HG02840 (cell line): ENCODE measurements around the gene EEFSEC.

Experiments
- ATAC-seq: cut with Tn5 transposase; IDR thresholded peaks from one replicate; pipeline ENCODE4 v1.9.1; 2021; ENCODE audit warnings: mild to moderate bottlenecking, moderate library complexity, moderate number of reproducible peaks; ENCODE audit not compliant: unreplicated experiment, low FRiP score

The EEFSEC gene

DNA sequence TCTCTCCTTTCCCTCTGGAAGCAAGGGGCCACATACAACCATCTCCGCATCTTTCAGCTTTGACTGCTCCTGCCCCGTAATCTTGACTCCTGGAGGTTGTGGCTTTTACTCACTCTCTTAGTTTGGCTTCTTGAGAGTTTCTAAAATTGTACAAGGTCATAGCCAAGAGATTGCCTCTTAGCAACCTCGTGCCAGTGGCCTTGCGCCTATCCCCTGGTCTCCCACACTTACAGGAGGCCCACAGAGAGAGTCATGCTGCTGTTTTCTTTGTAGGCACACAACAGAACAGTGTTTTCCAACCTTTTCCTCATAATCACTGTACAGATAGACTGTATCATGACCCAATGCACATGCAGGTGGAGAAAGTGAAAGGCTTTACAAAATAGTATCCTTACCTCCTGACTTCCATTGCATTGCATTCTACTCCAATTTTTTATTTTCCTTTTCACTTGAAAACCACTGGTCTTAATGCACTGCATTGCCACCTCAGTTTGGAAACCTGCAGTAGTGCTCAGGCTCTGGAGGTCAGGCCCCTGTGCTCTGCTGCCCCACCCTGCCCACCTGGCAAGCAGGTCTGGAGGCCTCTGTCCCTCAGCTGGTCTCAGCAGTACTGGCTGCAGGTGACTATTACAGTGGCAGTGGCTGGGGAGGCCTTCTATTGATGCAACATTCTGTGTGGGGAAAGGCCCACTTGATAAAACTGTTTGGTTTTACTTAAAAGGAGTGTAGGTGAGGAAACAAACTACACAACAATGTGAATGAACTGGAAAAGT lies 157.2 kb downstream of the EEFSEC start:
- ATAC-seq: no peak

- ATAC-seq: no peak
Observed at GRCh38 chr3:128311441-128311844, 158.2 kb downstream of the EEFSEC start.

GRCh38 chr3:128312271-128312670 lies 159.0 kb downstream of the EEFSEC start:
- no peak for ATAC-seq

DNA sequence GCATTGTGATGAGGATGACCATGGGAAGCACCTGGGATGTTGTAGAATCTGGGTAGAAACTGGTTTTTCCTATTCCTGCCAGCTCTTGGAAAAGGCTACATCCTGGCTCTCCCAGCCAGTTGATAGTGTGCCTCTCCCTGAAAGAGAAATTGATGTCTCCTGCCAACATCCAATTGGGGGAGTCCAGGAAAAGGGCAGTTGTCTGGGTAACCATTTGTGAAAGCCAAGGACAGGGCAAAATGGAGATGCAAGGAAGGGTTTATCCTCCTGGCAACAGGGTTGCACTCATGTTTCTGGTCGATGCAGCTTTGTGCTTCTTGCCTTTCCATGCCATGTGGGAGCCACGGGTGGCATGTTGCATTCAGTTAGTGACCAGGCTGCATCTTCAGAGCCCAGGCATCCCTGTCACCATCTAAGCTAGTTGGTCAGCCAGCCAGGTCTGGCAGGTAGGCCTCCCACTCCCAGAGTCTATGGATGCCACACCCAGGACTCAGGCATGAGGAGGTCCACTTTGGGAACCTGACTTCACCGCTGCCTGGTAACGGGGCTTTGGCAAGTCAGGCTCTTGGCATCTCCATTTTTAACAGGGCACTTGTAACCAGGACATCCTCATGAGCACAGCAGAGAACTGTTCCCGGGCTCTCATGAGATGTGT lies 159.9 kb downstream of the EEFSEC start:
- no peak for ATAC-seq

DNA sequence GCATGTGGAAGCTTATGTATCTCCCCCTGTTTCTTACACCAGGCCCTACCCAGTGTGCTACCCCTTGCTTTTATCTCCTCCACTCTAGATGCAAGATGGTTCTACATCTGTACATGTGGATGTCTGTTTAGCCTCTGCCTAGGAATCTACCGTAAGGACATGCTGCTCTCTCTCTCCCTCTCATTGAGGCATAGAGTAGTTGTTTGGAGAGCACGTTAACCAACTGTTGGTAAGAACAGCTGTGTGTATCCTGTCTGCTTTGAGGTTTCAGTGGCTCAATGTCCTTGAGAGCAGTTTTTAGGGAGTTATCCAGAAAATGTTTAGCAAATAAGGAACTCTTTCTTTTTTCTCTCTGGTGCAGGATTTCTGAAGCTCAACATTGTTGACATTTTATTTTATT lies 160.7 kb downstream of the EEFSEC start:
- ATAC-seq: no peak

DNA sequence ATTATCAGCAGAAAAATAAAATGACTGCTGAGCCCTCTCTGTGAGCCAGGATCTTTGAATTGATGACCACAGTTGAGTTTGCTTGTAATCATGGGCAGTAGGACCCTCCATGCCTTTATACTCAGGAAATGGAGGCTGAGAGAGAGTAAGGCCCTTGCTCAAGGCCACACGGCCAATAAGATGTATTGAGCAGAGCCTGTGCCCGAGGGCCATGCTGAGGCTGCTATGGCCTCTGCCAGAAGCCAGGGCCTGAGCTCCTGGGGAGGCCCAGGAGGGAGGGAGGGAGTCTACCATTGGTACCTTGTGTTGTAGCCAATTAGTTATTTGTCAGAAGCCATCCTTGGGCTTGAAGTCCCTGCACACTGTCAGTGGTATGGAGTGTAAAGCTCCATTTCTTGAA lies 162.0 kb downstream of the EEFSEC start:
- no peak for ATAC-seq

DNA sequence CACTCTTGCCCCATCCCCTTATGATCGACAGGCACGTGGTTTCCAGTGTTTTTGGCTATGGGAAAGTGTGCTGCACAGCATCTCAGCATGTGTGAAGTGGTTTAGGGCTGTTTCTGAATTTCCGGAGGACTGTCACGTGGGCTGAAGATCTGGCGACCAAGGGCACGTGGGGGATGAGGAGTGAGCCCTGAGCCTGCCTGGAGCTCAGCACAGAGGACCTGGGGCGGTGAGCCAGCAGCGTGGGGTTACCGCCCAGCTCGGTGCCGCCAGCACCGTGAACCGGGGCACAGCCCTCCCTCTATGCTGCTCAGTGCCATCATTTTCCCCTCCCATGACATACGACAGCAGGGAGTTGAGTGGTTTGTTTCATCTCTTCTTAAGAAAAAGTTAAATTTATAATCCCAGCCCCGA lies 163.2 kb downstream of the EEFSEC start:
- ATAC-seq: no peak

DNA sequence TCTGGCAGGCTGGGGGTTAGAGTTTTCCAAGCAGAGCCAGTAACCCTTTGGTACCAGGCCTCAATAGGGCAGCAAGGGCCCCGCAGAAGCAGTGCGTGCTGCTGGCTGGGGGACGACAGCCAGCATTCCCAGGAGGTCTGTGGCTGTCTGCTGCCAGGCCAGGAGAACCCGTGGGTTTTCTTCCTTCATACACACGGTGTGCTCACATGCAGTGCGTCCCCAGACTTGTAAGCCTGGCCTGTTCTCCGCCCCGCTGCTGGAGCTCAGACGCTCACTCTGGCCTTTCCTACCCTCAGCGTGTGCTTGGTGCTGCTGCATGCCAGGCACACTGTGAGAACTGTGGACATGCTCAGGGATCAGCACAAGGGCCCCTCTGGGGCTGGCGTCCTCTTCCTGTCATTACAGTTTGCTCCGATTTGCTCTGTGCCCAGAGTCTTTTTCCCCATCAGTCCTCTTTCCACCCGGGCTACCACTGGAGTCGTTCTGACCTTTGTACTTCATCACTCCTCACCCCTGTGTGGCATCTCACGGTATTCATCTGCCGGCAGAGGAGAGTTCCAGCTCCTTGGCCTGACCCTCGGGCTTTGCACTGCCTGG lies 163.9 kb downstream of the EEFSEC start:
- ATAC-seq: no peak

- no peak for ATAC-seq
Observed at GRCh38 chr3:128317698-128318231, 164.5 kb downstream of the EEFSEC start.

DNA sequence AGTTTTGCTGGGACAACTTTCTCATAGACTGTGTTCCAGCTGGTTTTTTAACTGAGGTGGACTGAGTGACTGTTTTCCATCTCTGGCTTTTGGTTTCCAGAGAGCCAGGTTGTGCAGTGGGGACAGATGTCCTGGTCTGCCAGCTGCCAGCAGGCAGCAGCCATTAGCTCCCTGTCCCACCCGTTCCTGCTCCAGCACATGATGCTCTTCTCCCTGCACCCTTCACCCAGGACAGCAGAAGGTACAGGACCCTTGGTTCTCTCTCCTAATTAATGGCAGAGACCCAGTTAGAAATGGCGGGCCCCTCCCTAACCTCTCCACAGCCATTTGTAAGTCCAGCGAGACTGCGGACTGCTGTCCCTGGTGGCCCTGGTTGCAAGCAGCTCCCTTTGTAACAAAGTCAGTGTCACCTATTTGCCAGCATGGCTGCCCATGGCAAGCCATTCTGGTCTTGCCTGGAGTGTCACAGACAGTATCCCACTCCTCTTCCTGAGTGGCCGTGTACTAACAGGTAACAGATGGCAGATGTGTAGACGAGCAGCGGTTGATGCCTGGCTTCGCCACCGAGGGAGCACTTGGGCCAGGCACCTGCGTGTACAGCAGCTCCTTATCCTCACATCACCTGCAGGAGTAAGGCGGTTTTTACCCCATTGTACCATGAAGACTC lies 165.1 kb downstream of the EEFSEC start:
- no peak for ATAC-seq

DNA sequence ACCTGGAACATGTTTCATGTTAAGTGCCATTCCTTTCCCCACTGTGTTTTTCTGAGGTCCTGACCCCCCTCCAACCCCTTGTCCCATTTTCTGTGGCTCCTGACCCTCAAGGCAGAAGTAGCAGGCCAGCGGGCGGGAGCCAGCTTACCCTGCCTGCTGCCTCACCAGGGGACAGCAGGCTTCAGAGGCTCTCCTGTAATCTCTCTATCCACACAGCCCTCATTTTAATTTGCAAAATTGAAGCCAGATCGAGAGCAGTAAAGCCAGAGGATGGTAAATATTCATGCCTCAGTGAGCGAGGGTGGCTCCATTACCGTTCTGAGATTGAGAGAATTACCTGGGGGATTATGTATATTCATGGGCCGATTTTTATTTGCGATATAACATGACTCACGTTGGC lies 165.8 kb downstream of the EEFSEC start:
- ATAC-seq: no peak

- ATAC-seq: no peak
Observed at GRCh38 chr3:128319741-128320141, 166.5 kb downstream of the EEFSEC start.

GRCh38 chr3:128320551-128321340 lies 167.5 kb downstream of the EEFSEC start:
- ATAC-seq: no peak

GRCh38 chr3:128321418-128321817 lies 168.1 kb downstream of the EEFSEC start:
- ATAC-seq: no peak

DNA sequence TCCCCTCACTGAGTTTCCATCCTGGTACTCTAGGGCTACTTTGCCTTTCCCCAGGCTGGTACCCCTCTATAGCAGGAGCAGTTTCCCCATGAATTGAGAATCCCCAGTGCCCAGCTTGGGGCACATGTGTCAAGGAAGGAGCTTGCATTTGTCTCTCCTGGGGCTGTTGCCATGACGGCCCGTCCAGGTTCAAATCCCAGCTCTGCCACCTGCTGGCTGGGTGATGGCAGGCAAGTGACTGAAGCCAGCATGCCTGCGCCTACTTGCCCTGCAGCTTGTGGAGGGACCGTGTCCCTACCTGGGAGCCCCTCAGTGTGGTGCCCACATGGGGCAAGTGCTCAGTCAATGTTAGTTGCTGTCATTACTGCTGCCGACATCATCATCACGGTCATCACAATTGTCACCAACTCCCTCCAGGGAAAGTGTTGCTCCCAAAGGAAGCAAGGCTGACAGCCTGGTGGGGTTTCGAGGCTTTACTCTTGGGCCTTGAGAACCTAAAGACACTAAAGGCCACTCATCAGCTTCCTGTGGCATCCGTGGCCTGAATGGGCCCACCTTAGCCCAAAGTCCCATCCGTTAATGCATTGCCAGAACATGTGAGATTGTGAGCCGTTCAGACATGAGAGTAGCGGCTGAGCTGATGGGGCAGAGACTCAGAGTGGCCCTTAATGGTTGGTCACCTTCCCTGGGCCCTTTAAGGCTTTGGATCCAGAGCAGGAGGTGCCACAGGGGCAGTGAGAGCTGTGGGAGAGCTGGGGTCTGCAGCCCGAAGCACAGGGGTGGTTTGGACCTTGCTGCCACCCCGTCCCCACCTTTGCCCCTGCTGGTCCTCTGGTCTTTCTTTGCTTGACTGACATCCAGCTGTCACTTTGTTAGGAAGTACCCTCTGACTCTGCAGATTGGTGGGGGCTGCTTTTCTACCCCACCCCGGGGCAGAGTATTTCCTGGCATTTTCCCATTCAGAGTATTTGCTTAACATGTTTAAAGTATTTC lies 169.0 kb downstream of the EEFSEC start:
- ATAC-seq: no peak

DNA sequence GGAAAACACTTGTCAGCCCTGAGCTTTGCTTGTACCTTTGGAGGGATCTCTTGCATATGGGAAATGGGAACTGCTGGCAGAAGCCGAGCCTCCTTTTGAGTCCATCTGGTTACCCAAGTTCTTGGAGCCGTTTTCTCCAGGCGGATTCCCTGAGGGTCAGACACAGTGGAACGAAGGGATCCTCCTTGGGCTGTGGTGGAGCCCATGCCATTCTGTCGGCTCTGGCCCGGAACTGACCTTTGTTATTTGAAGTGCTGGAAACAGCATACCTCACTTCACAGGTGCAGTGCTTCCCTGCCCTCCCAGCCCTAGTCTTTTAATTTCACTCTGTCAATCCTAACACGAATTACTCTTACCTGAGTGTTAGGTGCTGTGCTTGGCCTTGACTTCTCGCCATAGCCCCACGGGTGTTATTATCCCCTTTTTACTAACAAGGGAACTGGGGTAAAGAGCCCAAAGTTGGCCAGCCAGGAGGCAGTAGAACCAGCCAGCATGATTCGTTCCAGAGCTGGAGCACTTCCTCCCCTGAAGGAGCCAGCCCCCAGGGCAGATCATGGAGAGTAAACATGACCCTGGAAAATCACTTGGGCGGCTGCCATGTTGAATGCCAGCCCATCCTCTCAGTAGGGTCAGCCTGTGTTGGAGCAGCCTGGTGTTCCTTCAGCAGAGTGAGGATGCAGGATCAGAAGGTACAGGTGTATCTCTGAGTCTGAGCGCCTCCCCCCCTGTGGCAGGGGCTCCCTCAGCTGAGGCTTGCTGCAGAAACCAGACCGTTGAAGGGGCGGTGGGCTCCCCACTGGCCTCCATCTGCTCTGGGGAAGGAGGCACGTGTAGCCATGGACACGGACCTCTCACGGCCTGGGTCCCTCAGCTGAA lies 170.2 kb downstream of the EEFSEC start:
- ATAC-seq: no peak

DNA sequence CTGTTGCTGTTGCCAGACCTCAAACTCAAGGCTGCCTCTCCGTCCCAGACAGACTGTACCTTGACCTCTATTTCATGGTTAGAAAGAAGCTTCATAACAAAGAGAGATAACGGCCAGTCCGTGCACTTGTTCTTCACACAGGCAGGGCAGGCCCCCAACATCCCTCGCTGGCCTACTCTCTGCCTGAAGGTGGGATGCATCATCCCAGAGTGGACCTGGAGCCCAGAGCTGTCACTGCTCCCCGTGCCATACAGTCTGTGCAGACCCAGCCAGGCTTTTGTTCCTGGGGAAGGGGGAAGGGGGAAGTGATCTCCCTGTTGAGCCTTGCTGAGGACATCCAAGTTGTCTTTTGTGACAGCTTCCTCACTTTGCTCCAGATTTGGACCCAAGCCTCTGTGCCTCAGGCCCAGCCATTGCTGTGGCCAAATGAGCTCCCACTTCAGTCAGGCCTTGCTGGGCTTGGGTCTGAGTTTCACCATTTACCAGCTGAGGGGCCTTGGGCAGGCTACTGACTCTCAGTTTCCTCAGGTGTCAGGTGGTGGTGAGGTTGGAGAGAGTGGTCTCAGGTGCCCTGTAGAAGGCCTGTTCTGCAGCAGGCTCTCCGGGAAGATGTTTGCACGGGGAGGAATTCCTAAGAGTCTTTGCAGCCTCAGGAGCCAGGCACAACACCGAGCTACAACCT lies 171.8 kb downstream of the EEFSEC start:
- no peak for ATAC-seq
